GM10847 (cell line): ENCODE data around the gene KCNIP1.

Experiments used
- POLR2A ChIP-seq: IDR thresholded peaks from 2 replicates; pipeline ENCODE4 v1.6.1; 2011; ENCODE audit not compliant: insufficient read length; ENCODE audit errors: extremely low read depth

KCNIP1 gene

DNA sequence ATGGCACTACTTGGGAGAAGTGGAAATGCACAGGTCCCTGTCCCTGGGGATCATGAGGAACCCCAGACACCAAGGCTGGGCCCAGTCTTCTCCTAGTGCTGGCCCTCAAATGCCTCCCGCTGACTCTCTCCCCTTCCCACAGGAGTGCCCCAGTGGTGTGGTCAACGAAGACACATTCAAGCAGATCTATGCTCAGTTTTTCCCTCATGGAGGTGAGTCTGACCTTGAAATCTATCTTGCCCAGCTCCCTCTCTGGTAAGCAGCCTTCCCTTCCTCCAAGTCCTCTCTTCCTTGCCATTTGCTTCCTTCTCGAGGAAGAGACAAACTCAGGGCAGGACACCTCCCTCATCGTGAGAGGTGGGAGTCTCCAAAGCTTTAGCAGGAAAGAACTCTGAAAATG, 216.4 kb downstream of the KCNIP1 start:
- no peak for TF ChIP-seq POLR2A

DNA sequence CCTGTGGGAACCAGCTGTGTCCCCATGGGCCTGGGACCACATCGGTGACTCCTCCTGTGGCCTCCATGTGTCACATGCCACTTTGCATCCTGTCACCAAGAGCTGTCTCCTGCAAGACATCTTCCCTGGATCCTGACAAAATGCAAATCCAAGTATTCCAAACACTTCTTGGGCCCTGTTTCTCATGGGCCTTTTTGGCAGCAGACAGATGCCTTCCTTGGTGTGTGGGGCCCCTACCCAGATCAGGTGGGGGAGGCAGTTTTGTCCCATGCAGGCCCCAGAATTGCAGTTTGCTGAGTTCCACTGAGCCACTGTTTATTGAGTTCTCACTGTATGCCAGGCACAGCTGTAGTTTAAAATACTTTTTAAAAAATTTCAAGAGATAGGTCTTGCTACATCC, 217.2 kb downstream of the KCNIP1 start:
- TF ChIP-seq POLR2A: no peak

DNA sequence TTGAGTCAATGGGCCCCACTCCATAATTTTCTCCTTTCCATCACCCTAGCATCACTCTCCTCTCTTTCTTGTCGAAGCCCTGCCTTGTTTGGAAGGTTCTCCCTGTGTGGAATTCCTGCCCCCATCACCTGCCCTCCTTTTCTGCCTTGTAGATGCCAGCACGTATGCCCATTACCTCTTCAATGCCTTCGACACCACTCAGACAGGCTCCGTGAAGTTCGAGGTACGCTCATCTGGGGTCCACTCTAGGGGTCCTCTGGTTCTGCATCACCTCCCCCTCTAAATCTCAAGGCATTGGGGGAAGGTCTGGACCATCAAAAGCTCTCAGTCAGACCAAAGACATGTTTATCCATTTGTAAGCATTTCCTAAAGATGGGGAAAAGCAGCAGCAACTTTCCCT, 217.9 kb downstream of the KCNIP1 start:
- no peak for TF ChIP-seq POLR2A

DNA sequence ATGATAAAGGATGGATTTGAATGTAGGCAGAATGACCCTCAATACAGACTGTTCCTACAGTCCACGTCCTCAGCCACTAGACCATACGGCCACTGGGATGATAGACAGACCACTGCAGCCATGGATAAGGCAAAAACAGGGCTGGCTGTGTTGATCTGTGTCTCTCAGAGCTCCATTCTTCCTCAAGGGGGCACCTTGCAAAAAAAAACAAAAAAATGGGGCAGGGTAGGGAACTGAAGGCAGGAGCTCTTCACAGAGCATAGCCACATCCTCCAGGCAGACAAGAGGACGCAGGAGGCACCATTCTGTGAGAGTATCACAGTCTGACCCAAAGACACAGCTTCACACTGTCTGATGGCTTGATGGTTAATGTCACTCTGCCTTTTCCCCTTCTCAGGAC, 218.5 kb downstream of the KCNIP1 start:
- TF ChIP-seq POLR2A: no peak

DNA sequence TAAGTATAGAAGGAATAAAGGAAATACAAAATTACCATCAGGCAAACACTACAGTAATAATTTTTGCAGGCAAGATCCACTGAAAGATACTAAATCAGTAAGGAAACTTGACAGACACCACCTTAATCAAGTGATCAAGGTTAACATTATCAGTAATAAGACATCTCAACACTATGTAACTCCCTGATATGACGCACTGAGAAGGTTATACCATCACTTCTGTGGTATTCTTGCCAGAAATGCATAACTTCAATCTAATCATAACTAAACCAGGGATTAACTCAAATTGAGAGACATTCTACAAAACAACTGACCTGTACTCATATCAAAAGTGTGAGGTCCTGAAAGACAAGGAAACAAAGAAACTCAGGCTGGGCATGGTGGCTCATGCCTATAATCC, 227.2 kb downstream of the KCNIP1 start:
- no peak for TF ChIP-seq POLR2A

DNA sequence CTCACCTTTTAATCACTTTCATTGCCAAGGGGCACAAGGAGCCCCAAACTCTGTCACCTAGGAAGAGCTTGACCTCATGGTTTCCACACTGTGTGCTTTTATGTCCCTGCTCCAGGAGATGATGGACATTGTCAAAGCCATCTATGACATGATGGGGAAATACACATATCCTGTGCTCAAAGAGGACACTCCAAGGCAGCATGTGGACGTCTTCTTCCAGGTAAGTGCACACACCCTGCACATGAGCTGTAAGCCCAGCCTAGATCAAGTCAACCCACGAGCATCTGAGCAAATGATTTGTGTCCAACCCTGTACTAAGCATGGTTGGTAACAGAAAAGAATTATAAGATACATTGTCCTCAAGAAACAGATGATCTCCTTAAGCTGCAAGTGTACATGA, 228.9 kb downstream of the KCNIP1 start:
- no peak for TF ChIP-seq POLR2A

DNA sequence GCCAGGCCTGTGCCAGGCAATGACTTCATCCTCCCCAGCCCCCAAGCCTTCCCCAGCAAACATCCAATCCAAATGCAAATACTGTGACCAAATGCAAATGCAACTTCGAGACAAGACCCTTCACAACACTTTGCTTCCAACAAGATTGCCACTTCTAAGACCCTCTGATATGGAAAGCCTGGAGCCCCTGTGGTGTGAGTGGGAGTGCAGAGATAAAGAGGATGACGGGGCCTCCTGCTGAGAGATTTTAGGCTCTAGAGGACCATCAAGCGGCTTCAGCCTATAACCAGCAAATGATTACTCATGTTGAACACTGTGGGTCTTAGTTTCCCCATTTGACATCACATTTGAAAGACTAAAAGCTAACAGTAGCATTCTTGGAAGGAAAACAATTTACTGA, 233.1 kb downstream of the KCNIP1 start:
- no peak for TF ChIP-seq POLR2A

DNA sequence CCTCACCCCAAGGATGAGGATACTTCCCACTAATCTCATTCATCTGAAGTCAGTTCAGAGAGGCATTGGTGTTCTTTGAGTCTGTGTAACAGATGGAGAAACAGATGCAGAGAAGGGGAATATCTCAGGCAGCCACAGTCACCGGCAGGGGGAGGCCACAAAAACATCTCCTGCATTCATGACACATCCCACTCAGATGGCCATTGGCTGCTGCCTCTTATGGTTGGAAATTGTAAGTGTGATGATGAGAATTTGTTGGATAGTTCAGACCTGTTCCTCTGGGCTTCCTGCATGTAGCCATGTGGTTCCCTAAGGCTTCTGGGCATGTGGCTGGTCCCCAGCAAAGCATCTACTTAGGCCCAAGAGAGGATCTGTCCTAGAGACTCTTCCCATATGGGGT, 233.8 kb downstream of the KCNIP1 start:
- TF ChIP-seq POLR2A: no peak

DNA sequence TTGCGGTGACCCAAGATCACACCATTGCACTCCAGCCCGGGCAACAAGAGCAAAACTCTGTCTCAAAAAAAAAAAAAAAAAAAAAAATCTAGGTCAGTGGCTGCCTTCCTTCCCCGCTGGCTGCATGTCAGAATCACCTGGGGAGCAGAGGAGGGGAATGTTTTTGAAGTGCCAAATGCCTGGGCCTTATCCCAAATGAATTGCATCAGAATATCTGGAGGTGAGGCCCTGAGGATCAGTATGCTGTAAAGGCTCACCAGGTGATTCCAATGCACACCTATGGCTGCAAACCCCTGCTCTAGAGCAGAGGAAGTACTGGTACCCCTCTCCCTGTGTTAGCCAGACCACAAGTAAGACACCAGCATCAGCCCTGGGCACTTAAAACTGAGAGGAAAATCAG, 235.0 kb downstream of the KCNIP1 start:
- no peak for TF ChIP-seq POLR2A

DNA sequence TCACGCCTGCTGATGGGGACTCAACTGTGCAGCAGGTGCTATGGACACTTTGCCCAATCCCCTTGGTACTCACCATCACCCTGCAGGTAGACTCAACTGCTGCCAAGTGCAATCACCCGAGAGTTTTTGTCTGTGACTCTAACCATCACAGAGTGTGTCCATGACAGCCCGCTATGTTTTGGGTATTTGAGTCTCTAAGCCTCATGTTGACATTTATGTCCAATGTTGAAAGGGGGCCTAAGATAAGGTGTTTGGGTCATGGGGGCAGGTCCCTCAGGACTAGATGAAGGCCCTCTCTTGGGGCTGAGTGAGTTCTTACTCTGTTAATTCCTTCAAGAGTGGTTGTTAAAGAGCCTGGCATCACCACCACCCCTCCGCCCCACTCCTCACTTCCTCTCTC, 235.6 kb downstream of the KCNIP1 start:
- TF ChIP-seq POLR2A: no peak

DNA sequence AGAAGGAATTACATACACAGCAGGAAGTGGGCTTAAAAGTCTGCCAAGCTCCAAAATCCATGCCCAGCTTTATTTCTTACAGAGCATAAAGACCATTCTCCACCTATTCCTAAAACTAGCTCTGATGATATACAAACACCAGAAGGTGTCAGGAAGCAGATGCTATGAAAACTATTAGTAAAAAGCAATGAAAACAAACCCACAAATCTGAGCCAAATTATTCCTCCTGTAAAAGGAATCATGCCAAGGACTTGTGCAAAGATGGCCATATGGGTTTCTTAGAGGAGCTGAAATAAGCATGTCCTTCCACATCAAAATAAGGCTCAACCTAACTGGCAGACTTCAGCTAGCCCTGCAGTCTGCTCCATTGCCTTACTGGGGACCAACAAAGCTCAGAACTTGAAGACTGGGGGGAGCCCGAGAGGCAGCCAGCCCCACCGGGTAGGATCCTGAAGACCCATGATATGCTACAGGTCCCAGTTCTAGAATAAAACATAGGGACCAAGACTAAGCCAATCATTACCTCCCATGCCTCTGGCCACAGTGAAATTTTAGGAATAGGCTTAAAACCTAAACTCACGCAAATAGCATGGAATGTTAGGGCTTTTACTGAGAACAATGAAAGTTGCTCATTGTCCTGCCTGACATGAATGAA, 236.9 kb downstream of the KCNIP1 start:
- TF ChIP-seq POLR2A: no peak

DNA sequence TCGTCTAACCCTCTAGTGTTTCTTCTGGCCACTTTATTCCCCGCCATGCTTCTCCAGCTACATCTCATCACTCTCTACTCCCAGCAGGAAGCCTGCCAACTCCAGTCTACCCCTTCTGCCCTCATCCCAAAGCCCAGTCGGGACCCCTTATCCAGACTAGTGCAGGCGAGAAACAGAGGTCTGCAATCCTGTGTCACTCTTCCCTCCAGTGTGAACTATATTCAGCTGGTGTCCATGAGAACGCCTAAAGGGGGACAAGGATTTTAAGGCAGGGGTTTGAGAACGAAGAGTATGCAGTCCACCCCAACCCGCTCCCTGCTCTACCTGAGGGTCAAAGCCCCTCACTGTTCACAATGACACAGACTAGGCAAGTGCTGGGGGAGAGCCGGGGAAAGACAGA, 238.0 kb downstream of the KCNIP1 start:
- no peak for TF ChIP-seq POLR2A

DNA sequence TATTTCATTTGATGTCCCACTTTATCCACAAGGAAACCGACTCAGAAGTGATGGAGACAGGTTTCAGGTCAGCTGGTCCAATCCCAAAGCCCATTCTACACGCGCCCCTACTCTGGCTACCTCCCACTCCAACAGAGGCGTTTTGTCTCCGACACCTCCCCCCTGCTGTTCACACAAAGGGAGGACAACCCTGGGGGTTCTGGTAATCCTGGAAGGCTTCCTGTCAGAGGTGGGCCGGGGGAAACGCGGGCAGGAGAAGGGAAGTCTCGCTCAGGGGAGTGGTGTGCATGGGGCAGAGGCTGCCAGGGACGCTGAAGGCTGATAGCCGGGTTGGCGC, 240.0 kb downstream of the KCNIP1 start:
- TF ChIP-seq POLR2A: no peak

DNA sequence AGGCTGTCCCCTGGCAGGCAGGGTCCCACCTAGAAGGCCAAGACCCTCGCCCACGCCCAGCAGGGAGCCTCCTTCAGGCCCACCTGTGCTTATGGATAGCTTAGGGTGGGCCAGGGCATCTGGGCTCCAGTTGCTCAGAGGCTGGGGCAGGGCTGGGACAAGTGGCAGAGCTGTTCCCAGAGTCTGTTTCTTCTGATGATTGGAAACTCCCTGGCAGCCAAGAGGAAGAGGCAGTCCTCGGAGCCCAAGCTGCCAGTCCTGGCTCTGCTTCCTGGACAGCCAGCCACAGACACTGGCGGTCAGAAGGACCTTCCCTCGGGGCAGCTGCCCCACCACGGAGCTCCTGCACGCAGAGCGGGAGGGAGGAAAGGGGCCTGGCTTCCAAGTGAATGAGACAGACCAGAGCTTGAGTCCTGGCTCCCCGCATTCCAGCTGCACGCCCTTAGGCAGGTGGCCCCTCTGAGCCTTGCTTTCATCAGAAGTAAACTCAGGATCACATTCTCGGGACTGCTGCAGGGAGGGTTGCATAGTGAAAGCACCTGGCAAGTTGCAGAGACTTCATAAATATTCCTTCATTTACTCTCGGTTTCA, 241.8 kb downstream of the KCNIP1 start:
- no peak for TF ChIP-seq POLR2A

DNA sequence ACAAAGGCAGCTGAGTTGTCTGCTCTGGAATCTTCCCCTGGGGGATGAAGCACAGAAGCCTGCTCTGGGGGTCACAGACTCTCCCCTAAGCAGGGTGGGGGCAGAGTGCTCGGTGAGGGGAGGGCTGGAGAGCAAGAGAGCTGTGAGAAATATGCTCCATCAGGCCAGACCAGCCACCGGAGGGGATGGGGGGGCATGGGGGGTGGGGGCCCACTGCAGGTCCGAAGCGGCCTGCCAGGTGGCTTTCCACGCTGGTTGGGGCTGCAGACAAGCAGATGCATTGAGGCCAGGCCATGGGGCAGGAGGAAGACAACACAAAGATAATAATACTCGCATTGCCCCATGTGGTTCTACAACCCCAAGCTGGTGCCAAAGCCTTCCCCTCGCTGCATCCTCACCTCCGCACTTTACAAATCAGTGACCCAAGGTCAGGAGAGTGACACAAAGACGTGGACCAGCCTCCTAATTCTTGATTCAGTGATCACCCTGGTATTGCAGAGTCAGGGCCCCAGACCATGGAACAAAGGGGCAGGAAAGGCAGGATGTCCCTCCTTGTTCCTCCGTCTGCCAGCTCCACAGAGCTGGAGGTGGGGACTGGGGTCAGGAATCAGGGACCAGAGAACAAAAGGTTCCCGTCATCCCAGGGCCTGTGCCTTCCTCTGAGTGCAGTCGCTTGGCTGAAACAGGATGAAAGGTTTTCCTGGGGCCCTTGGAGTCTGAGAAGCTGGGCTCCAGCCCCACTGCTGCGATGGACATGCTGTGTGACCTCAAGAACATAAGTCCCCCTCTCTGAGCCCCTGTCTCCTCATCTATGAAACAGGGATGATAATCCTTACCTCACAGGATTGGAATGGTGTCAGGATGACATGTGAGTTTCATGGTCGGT, 242.5 kb downstream of the KCNIP1 start:
- TF ChIP-seq POLR2A: no peak

DNA sequence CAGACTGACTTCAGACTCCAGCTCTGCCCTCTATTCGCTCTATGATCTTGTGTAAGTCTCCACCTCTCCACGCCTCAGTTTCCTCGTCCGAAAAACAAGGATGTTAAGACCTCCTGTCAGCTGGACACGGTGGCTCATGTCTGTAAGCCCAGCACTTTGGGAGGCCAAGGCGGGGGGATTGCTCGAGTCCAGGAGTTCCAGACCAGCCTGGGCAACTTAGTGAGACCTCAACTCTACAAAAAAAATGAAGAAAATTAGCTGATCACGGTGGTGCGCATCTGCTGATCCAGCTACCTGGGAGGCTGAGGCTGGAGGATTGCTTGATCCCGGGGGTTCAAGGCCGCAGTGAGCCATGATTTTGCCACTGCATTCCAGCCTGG, 243.1 kb downstream of the KCNIP1 start:
- no peak for TF ChIP-seq POLR2A
